GM23338 (cell line): ENCODE measurements around the gene ZNF488. TPM values are rescaled to one million over a fixed set of nuclear protein-coding genes. Genes with fewer than 3 reads are reported as not detected.

Experiments
- ATAC-seq: fragments of 200-7000 bp; cut with Tn5 transposase; 3 replicates; pipeline ENCODE4 v1.9.1; 2020
- DNase-seq: peaks from one replicate; pipeline ENCODE4 v3.0.0-alpha.2; 2015; ENCODE audit warnings: low spot score
- H2AFZ ChIP-seq: fragments of 200-600 bp; sonication (generic); 2 replicates; pipeline ENCODE4 v1.8.0; 2016; ENCODE audit warnings: antibody characterized with exemption, mild to moderate bottlenecking, moderate library complexity
- H3F3A ChIP-seq: fragments of 200-600 bp; sonication (generic); replicated peaks from 2 replicates; pipeline ENCODE4 v1.8.0; 2017; ENCODE audit warnings: antibody characterized with exemption, mixed run types, low read depth
- H3K27ac ChIP-seq: fragments of 200-600 bp; sonication (generic); 2 replicates; pipeline ENCODE4 v1.6.1; 2016; ENCODE audit warnings: low read depth
- H3K27me3 ChIP-seq: fragments of 200-600 bp; sonication (generic); 2 replicates; pipeline ENCODE4 v1.8.0; 2016; ENCODE audit warnings: mild to moderate bottlenecking, mixed run types, moderate library complexity; ENCODE audit not compliant: insufficient read depth
- H3K36me3 ChIP-seq: fragments of 200-600 bp; sonication (generic); 2 replicates; pipeline ENCODE4 v1.8.0; 2016; ENCODE audit warnings: mild to moderate bottlenecking; ENCODE audit not compliant: insufficient read depth
- H3K4me1 ChIP-seq: fragments of 200-600 bp; sonication (generic); 2 replicates; pipeline ENCODE4 v1.8.0; 2016; ENCODE audit warnings: mild to moderate bottlenecking, moderate library complexity; ENCODE audit not compliant: insufficient read depth
- H3K4me2 ChIP-seq: fragments of 200-600 bp; sonication (generic); 2 replicates; pipeline ENCODE4 v1.7.1; 2017; ENCODE audit warnings: mixed run types
- H3K4me3 ChIP-seq: fragments of 200-600 bp; sonication (generic); 2 replicates; pipeline ENCODE4 v1.6.1; 2016; ENCODE audit warnings: mixed run types
- H3K79me2 ChIP-seq: fragments of 200-600 bp; sonication (generic); replicated peaks from 2 replicates; pipeline ENCODE4 v1.8.0; 2017; ENCODE audit warnings: mild to moderate bottlenecking; ENCODE audit not compliant: insufficient read depth
- H3K9me2 ChIP-seq: fragments of 200-600 bp; sonication (generic); 2 replicates; pipeline ENCODE4 v1.8.0; 2017; ENCODE audit not compliant: insufficient read depth
- H4K20me1 ChIP-seq: fragments of 200-600 bp; sonication (generic); replicated peaks from 2 replicates; pipeline ENCODE4 v1.8.0; 2017; ENCODE audit warnings: mild to moderate bottlenecking; ENCODE audit not compliant: insufficient read depth
- H3K27ac Mint-ChIP-seq: 2 replicates; pipeline ENCODE4 v1.8.0; 2020; ENCODE audit warnings: inconsistent platforms, mild to moderate bottlenecking, moderate library complexity, mixed read lengths
- H3K27me3 Mint-ChIP-seq: 3 replicates; pipeline ENCODE4 v1.8.0; 2022; ENCODE audit warnings: low read depth, mild to moderate bottlenecking, moderate library complexity, mixed read lengths, inconsistent platforms; ENCODE audit not compliant: insufficient read depth, poor library complexity
- H3K36me3 Mint-ChIP-seq: 3 replicates; pipeline ENCODE4 v1.8.0; 2021; ENCODE audit warnings: low read depth, mild to moderate bottlenecking, inconsistent platforms, moderate library complexity, mixed read lengths
- H3K4me1 Mint-ChIP-seq: 3 replicates; pipeline ENCODE4 v1.8.0; 2020; ENCODE audit warnings: mild to moderate bottlenecking, inconsistent platforms, mixed read lengths
- H3K4me3 Mint-ChIP-seq: 3 replicates; pipeline ENCODE4 v1.8.0; 2021; ENCODE audit warnings: moderate library complexity, mild to moderate bottlenecking, inconsistent platforms, mixed read lengths
- H3K9me3 Mint-ChIP-seq: 3 replicates; pipeline ENCODE4 v1.8.0; 2020; ENCODE audit warnings: moderate library complexity, mild to moderate bottlenecking, inconsistent platforms, mixed read lengths
- CREB1 ChIP-seq: fragments of 250-450 bp; sonication (Bioruptor Pico); IDR thresholded peaks from 2 replicates; pipeline ENCODE4 v1.5.0; 2020; ENCODE audit warnings: low read depth, mild to moderate bottlenecking, moderate library complexity
- EZH2 ChIP-seq: fragments of 200-600 bp; sonication (generic); IDR thresholded peaks from one replicate; pipeline ENCODE4 v1.8.0; 2017; ENCODE audit warnings: antibody characterized with exemption, mild to moderate bottlenecking, low read depth; ENCODE audit not compliant: unreplicated experiment
- EZH2phosphoT487 ChIP-seq: fragments of 200-600 bp; sonication (generic); IDR thresholded peaks from one replicate; pipeline ENCODE4 v1.8.1; 2018; ENCODE audit warnings: antibody characterized with exemption; ENCODE audit not compliant: unreplicated experiment
- JUNB ChIP-seq: IDR thresholded peaks from one replicate; pipeline ENCODE4 v1.6.1; 2016; ENCODE audit warnings: antibody characterized with exemption; ENCODE audit not compliant: unreplicated experiment
- NANOG ChIP-seq: IDR thresholded peaks from 2 replicates; pipeline ENCODE4 v1.6.1; 2016; ENCODE audit warnings: antibody characterized with exemption, borderline replicate concordance
- POLR2AphosphoS5 ChIP-seq: IDR thresholded peaks from 2 replicates; pipeline ENCODE4 v1.6.1; 2016; ENCODE audit warnings: antibody characterized with exemption, low read depth
- STAT1 ChIP-seq: IDR thresholded peaks from one replicate; pipeline ENCODE4 v1.6.1; 2016; ENCODE audit warnings: antibody characterized with exemption; ENCODE audit not compliant: unreplicated experiment
- ZNF114 ChIP-seq: fragments of 250-450 bp; sonication (Bioruptor Pico); IDR thresholded peaks from 2 replicates; pipeline ENCODE4 v1.5.0; 2020; ENCODE audit warnings: mild to moderate bottlenecking, moderate library complexity
- ZNF331 ChIP-seq: fragments of 250-450 bp; sonication (Bioruptor Pico); IDR thresholded peaks from 2 replicates; pipeline ENCODE4 v1.5.0; 2020; ENCODE audit warnings: low read depth, mild to moderate bottlenecking, moderate library complexity
- polyA plus RNA-seq: library from polyadenylated mRNA; unstranded; fragments of >200 nt; fragmentation: Nextera tagmentation; extraction: Ambion mirVana; gene quantifications from 2 replicates; pipeline ENCODE4 v1.2.1, GENCODE V29; 2016
- total RNA-seq: library from RNA; depleted of rRNA; stranded (reverse); fragments of >200 nt; shearing (Covaris generic); gene quantifications from 2 replicates; pipeline ENCODE4 v1.2.3, GENCODE V29; 2014
- TF ChIP-seq, protein P1 (sequence below), 2 experiments: fragments of 200-600 bp in 1 of 2; sonication (generic) in 1 of 2; conservative IDR thresholded peaks; 2 replicates each; pipeline versions ENCODE4 v1.5.1 to v1.6.1; 2016 to 2017; ENCODE audit warnings: antibody characterized with exemption in 2 of 2, low read depth in 2 of 2, mild to moderate bottlenecking in 2 of 2, moderate library complexity in 1 of 2
- TF ChIP-seq, protein P2 (sequence below): IDR thresholded peaks from one replicate; pipeline ENCODE4 v1.6.1; 2018; ENCODE audit warnings: antibody characterized with exemption; ENCODE audit not compliant: unreplicated experiment
- TF ChIP-seq, protein P3 (sequence below): fragments of 250-450 bp; sonication (Bioruptor Pico); IDR thresholded peaks from 2 replicates; pipeline ENCODE4 v1.5.0; 2020; ENCODE audit warnings: mild to moderate bottlenecking, moderate library complexity
- TF ChIP-seq, protein P4 (sequence below): IDR thresholded peaks from 2 replicates; pipeline ENCODE4 v1.6.1; 2016; ENCODE audit warnings: antibody characterized with exemption

ZNF488 gene
- total and polyA plus RNA-seq, 2 experiments from 2014 or later = 2.5 to 5.2 TPM

DNA sequence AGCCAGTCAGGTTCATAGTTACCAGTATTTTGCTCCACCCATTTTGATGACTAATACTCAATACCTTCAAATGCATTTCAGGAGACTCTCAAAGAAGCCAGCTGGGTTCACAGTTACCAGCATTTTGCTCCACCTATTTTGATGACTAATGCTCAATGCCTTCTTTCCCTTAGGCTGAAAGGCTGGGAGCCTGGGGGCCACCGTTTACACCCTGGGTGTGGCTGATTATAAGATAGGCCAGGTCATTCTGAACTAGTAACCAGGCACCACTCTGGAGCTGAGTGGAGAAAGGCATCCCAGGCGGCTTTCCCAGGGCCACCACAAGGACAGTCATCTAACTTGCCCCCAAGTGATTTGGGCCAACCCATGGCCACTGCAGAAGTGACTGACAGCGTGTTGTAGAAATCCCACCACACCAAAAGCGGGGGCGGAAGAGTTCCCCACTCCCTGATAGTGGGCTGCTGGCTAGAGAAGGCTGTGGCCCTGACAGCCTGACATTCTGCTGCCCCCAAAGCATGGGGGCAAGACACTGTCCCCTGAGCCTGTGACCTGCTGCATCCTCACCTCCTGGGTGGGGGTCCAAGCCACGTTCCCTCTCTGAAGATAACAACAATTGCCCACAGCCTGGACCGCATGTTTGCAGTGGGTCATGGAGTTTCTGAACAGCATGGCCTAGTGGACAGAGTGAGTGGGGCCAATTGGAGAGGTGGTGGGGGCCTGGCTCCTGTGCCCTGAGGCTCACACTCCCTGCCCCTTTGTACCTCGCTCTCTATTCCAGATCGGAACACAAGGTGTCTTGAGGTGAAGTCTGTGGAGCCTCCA is 23.0 kb upstream of the ZNF488 start:
- 0 out of 2 replicates have a peak, but pooled peaks cover 2% of the 10 kb centered on the region for H3K9me2 ChIP-seq
- Mint-ChIP-seq H3K9me3 (no peaks in the 10 kb centered on the region; the same call in 2 of the 3 replicates), H3K27me3 (peaks cover 8% of the 10 kb centered on the region), H3K4me3 (no peak overlapping the region), H3K27ac (no peak overlapping the region), H3K36me3 (no peaks in the 10 kb centered on the region), H3K4me1 (peaks cover 24% of the 10 kb centered on the region)
- no peak overlapping the region for H3K4me3 ChIP-seq
- H3K4me2 ChIP-seq = no peak overlapping the region
- no peaks in the 10 kb centered on the region for H4K20me1 ChIP-seq
- no peaks in the 10 kb centered on the region for H3F3A ChIP-seq
- no peaks in the 10 kb centered on the region for H3K36me3 ChIP-seq
- no peaks in the 10 kb centered on the region for H3K27me3 ChIP-seq
- H3K79me2 ChIP-seq = no peaks in the 10 kb centered on the region
- no peak for ATAC-seq
- H2AFZ ChIP-seq = no peak overlapping the region
- H3K4me1 ChIP-seq = peaks cover 9% of the 10 kb centered on the region; the same call in 1 of the 2 replicates
- H3K27ac ChIP-seq = no peak overlapping the region
- DNase-seq = peak; percentile 17
- TF ChIP-seq, protein P1, sequence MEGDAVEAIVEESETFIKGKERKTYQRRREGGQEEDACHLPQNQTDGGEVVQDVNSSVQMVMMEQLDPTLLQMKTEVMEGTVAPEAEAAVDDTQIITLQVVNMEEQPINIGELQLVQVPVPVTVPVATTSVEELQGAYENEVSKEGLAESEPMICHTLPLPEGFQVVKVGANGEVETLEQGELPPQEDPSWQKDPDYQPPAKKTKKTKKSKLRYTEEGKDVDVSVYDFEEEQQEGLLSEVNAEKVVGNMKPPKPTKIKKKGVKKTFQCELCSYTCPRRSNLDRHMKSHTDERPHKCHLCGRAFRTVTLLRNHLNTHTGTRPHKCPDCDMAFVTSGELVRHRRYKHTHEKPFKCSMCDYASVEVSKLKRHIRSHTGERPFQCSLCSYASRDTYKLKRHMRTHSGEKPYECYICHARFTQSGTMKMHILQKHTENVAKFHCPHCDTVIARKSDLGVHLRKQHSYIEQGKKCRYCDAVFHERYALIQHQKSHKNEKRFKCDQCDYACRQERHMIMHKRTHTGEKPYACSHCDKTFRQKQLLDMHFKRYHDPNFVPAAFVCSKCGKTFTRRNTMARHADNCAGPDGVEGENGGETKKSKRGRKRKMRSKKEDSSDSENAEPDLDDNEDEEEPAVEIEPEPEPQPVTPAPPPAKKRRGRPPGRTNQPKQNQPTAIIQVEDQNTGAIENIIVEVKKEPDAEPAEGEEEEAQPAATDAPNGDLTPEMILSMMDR (conservative IDR thresholded peaks at IDR 0.05; ENCODE audit: low read depth in 2 of 2) = no peak
- TF ChIP-seq STAT1 (no peak), JUNB (no peak), EZH2phosphoT487 (no peak), EZH2 (no peak), POLR2AphosphoS5 (no peak), ZNF114 (CRISPR knock-in tag) (no peak), CREB1 (CRISPR knock-in tag) (no peak), ZNF331 (CRISPR knock-in tag) (no peak), NANOG (no peak)
- TF ChIP-seq, protein P2, sequence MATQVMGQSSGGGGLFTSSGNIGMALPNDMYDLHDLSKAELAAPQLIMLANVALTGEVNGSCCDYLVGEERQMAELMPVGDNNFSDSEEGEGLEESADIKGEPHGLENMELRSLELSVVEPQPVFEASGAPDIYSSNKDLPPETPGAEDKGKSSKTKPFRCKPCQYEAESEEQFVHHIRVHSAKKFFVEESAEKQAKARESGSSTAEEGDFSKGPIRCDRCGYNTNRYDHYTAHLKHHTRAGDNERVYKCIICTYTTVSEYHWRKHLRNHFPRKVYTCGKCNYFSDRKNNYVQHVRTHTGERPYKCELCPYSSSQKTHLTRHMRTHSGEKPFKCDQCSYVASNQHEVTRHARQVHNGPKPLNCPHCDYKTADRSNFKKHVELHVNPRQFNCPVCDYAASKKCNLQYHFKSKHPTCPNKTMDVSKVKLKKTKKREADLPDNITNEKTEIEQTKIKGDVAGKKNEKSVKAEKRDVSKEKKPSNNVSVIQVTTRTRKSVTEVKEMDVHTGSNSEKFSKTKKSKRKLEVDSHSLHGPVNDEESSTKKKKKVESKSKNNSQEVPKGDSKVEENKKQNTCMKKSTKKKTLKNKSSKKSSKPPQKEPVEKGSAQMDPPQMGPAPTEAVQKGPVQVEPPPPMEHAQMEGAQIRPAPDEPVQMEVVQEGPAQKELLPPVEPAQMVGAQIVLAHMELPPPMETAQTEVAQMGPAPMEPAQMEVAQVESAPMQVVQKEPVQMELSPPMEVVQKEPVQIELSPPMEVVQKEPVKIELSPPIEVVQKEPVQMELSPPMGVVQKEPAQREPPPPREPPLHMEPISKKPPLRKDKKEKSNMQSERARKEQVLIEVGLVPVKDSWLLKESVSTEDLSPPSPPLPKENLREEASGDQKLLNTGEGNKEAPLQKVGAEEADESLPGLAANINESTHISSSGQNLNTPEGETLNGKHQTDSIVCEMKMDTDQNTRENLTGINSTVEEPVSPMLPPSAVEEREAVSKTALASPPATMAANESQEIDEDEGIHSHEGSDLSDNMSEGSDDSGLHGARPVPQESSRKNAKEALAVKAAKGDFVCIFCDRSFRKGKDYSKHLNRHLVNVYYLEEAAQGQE = no peak
- TF ChIP-seq, protein P3, sequence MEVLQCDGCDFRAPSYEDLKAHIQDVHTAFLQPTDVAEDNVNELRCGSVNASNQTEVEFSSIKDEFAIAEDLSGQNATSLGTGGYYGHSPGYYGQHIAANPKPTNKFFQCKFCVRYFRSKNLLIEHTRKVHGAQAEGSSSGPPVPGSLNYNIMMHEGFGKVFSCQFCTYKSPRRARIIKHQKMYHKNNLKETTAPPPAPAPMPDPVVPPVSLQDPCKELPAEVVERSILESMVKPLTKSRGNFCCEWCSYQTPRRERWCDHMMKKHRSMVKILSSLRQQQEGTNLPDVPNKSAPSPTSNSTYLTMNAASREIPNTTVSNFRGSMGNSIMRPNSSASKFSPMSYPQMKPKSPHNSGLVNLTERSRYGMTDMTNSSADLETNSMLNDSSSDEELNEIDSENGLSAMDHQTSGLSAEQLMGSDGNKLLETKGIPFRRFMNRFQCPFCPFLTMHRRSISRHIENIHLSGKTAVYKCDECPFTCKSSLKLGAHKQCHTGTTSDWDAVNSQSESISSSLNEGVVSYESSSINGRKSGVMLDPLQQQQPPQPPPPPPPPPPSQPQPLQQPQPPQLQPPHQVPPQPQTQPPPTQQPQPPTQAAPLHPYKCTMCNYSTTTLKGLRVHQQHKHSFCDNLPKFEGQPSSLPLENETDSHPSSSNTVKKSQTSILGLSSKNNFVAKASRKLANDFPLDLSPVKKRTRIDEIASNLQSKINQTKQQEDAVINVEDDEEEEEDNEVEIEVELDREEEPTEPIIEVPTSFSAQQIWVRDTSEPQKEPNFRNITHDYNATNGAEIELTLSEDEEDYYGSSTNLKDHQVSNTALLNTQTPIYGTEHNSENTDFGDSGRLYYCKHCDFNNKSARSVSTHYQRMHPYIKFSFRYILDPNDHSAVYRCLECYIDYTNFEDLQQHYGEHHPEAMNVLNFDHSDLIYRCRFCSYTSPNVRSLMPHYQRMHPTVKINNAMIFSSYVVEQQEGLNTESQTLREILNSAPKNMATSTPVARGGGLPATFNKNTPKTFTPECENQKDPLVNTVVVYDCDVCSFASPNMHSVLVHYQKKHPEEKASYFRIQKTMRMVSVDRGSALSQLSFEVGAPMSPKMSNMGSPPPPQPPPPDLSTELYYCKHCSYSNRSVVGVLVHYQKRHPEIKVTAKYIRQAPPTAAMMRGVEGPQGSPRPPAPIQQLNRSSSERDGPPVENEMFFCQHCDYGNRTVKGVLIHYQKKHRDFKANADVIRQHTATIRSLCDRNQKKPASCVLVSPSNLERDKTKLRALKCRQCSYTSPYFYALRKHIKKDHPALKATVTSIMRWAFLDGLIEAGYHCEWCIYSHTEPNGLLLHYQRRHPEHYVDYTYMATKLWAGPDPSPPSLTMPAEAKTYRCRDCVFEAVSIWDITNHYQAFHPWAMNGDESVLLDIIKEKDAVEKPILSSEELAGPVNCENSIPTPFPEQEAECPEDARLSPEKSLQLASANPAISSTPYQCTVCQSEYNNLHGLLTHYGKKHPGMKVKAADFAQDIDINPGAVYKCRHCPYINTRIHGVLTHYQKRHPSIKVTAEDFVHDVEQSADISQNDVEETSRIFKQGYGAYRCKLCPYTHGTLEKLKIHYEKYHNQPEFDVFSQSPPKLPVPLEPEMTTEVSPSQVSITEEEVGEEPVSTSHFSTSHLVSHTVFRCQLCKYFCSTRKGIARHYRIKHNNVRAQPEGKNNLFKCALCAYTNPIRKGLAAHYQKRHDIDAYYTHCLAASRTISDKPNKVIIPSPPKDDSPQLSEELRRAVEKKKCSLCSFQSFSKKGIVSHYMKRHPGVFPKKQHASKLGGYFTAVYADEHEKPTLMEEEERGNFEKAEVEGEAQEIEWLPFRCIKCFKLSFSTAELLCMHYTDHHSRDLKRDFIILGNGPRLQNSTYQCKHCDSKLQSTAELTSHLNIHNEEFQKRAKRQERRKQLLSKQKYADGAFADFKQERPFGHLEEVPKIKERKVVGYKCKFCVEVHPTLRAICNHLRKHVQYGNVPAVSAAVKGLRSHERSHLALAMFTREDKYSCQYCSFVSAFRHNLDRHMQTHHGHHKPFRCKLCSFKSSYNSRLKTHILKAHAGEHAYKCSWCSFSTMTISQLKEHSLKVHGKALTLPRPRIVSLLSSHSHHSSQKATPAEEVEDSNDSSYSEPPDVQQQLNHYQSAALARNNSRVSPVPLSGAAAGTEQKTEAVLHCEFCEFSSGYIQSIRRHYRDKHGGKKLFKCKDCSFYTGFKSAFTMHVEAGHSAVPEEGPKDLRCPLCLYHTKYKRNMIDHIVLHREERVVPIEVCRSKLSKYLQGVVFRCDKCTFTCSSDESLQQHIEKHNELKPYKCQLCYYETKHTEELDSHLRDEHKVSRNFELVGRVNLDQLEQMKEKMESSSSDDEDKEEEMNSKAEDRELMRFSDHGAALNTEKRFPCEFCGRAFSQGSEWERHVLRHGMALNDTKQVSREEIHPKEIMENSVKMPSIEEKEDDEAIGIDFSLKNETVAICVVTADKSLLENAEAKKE (CRISPR knock-in tag) = no peak
- TF ChIP-seq, protein P4, sequence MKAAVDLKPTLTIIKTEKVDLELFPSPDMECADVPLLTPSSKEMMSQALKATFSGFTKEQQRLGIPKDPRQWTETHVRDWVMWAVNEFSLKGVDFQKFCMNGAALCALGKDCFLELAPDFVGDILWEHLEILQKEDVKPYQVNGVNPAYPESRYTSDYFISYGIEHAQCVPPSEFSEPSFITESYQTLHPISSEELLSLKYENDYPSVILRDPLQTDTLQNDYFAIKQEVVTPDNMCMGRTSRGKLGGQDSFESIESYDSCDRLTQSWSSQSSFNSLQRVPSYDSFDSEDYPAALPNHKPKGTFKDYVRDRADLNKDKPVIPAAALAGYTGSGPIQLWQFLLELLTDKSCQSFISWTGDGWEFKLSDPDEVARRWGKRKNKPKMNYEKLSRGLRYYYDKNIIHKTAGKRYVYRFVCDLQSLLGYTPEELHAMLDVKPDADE = no peak
